ENCODE data around the gene ZDHHC13. TPM values are rescaled to one million over a fixed set of nuclear protein-coding genes. Genes with fewer than 3 reads are reported as not detected.
A peak's percentile ranks its signal among the peaks of the same experiment; 100 is the strongest.

Gene ZDHHC13
- total and polyA plus RNA-seq, 9 of the 15 experiments (the other 6 are each of a cell fraction or from before 2014, with no cell fraction given): 4.7 to 18.6 (median 10.0) TPM

- TF ChIP-seq PBX2 (CRISPR knock-in tag; IDR thresholded peaks at IDR 0.05; ENCODE audit: low read depth) (peak; percentile 76), PBX2 (tag; conservative IDR thresholded peaks at IDR 0.05; ENCODE audit: low read depth) (peak; percentile 92), ZNF644 (tag; IDR thresholded peaks at IDR 0.05; ENCODE audit: low read depth) (no peak), FOSL1 (tag; conservative IDR thresholded peaks at IDR 0.05) (no peak), FOS (IDR thresholded peaks at IDR 0.05; ENCODE audit: extremely low read depth, insufficient read length) (peak; percentile 73), SUPT5H (IDR thresholded peaks at IDR 0.05) (peak; percentile 85), PCBP1 (IDR thresholded peaks at IDR 0.05; ENCODE audit: low read depth, low read length, poor library complexity, severe bottlenecking) (peak; percentile 45), CSDE1 (IDR thresholded peaks at IDR 0.05) (no peak), CXXC5 (CRISPR knock-in tag; IDR thresholded peaks at IDR 0.05) (peak; percentile 71), ZNF551 (CRISPR knock-in tag; IDR thresholded peaks at IDR 0.05) (no peak), RAD51 (IDR thresholded peaks at IDR 0.05; ENCODE audit: borderline replicate concordance, low read depth) (peak; percentile 42; the same call in 1 of the 2 replicates), EP400 (IDR thresholded peaks at IDR 0.05) (peak; percentile 45; the same call in 1 of the 2 replicates), ZNF436 (CRISPR knock-in tag; IDR thresholded peaks at IDR 0.05) (no peak), RBFOX2 (IDR thresholded peaks at IDR 0.05; ENCODE audit: low read depth, low read length) (peak; percentile 85), POLR2B (IDR thresholded peaks at IDR 0.05; ENCODE audit: low read depth, partially characterized antibody) (peak; percentile 64), BRF1 (IDR thresholded peaks at IDR 0.05; ENCODE audit: borderline replicate concordance, extremely low read depth, insufficient read length) (no peak), IRF1 (CRISPR knock-in tag; IDR thresholded peaks at IDR 0.05; ENCODE audit: borderline replicate concordance) (no peak), POU5F1 (IDR thresholded peaks at IDR 0.05; ENCODE audit: borderline replicate concordance, low read depth, low read length, partially characterized antibody) (no peak), NFIX (CRISPR knock-in tag; IDR thresholded peaks at IDR 0.05; ENCODE audit: low read depth) (no peak), GTF2B (IDR thresholded peaks at IDR 0.05; ENCODE audit: extremely low read depth, insufficient read length) (no peak), ETS1 (conservative IDR thresholded peaks at IDR 0.05; ENCODE audit: control insufficient read depth, low read depth, low read length) (0 out of 2 replicates have a peak, but pooled peaks have one; percentile 14), FOXA3 (CRISPR knock-in tag; conservative IDR thresholded peaks at IDR 0.05 in 1 of 2, IDR thresholded peaks at IDR 0.05 in 1 of 2) (no peak), ESRRB (CRISPR knock-in tag; IDR thresholded peaks at IDR 0.05; ENCODE audit: borderline replicate concordance) (no peak)
Observed at GRCh38 chr11:19116971-19117759, at the start of gene ZDHHC13 (continued).

All from K562 (cell line).